CD4-positive, alpha-beta T cell (primary cell): ENCODE data around the gene RPLP2. TPM values are rescaled to one million over a fixed set of nuclear protein-coding genes. Genes with fewer than 3 reads are reported as not detected.

Source experiments
- ATAC-seq: fragments of 200-7000 bp; cut with Tn5 transposase; one replicate; pipeline ENCODE4 v1.10.0; 2022; ENCODE audit warnings: mild to moderate bottlenecking; ENCODE audit not compliant: poor library complexity
- CTCF ChIA-PET: fragments of 350-600 bp; sonication (Branson Sonifier 250); formaldehyde crosslinking; loops from one replicate; lab custom pipeline; 2021; ENCODE audit warnings: antibody characterized with exemption, inconsistent platforms; lab: Charles Lee
- POLR2A ChIA-PET: fragments of 350-600 bp; sonication (Branson Sonifier 250); formaldehyde crosslinking; loops from one replicate; lab custom pipeline; 2021; ENCODE audit warnings: antibody characterized with exemption, inconsistent platforms; lab: Charles Lee
- DNase-seq, 14 experiments: peaks; one replicate each; pipeline ENCODE4 v3.0.0-alpha.2; 2013 to 2020; ENCODE audit warnings: mixed read lengths in 2 of 14
- H3K27ac ChIP-seq, 2 donors: one replicate each; pipeline versions ENCODE4 v1.5.1 to v1.7.0; 2013; ENCODE audit warnings: low read length in 2 of 2, low read depth in 1 of 2, mild to moderate bottlenecking in 1 of 2
- H3K27me3 ChIP-seq, 2 experiments: 1 replicate in 1 of 2; 2 replicates in 1 of 2; pipeline versions ENCODE4 v1.6.1 to v1.7.0; 2013; ENCODE audit warnings: low read length in 2 of 2, control low read depth in 1 of 2, mild to moderate bottlenecking in 1 of 2, moderate library complexity in 1 of 2; ENCODE audit not compliant: insufficient read depth in 2 of 2, control insufficient read depth in 1 of 2
- H3K36me3 ChIP-seq: one replicate; pipeline ENCODE4 v1.6.1; 2013; ENCODE audit warnings: low read length, control low read depth; ENCODE audit not compliant: insufficient read depth
- H3K4me1 ChIP-seq: one replicate; pipeline ENCODE4 v1.6.1; 2013; ENCODE audit warnings: low read length, control low read depth; ENCODE audit not compliant: insufficient read depth
- H3K4me3 ChIP-seq: one replicate; pipeline ENCODE4 v1.5.1; 2013; ENCODE audit warnings: mild to moderate bottlenecking, low read length, moderate library complexity
- H3K9me3 ChIP-seq, 2 experiments: 1 replicate in 1 of 2; 2 replicates in 1 of 2; pipeline versions ENCODE4 v1.6.1 to v1.7.0; 2013; ENCODE audit warnings: low read length in 2 of 2, mild to moderate bottlenecking in 2 of 2, control low read depth in 1 of 2, moderate library complexity in 1 of 2; ENCODE audit not compliant: control insufficient read depth in 1 of 2, insufficient read depth in 1 of 2
- H3K27ac Mint-ChIP-seq: one replicate; pipeline ENCODE4 v1.8.0; 2020; ENCODE audit warnings: mixed read lengths
- H3K27me3 Mint-ChIP-seq: one replicate; pipeline ENCODE4 v1.8.0; 2021; ENCODE audit warnings: mixed read lengths
- H3K36me3 Mint-ChIP-seq: one replicate; pipeline ENCODE4 v1.8.0; 2021; ENCODE audit warnings: low read depth, mixed read lengths
- H3K4me1 Mint-ChIP-seq: one replicate; pipeline ENCODE4 v1.8.0; 2021; ENCODE audit warnings: low read depth, mixed read lengths
- H3K4me3 Mint-ChIP-seq: one replicate; pipeline ENCODE4 v1.8.0; 2020; ENCODE audit warnings: mild to moderate bottlenecking, mixed read lengths
- H3K9me3 Mint-ChIP-seq: one replicate; pipeline ENCODE4 v1.8.0; 2020; ENCODE audit warnings: mixed read lengths
- CTCF ChIP-seq: fragments of 200-600 bp; IDR thresholded peaks from one replicate; pipeline ENCODE4 v1.8.0; 2022; ENCODE audit warnings: antibody characterized with exemption, mild to moderate bottlenecking
- intact Hi-C, 2 experiments: fragments of 100-400 bp; cut with DNase I in 1 of 2; cut with micrococcal nuclease in 1 of 2; formaldehyde crosslinking; loops; one replicate each; pipeline versions ENCODE4 v1.15.1 to v1.9.0; 2023 to 2025; cut with DNase I, micrococcal nuclease
- total RNA-seq, 174 experiments: library from RNA in 2 of 174; stranded (reverse) in 2 of 174; gene quantifications; one replicate each; pipeline ENCODE4 v1.2.3 and lab custom pipeline; 2021 to 2026

RPLP2 gene
- total RNA-seq, 2 experiments from 2014 or later = 5,234 to 5,390 TPM

- Mint-ChIP-seq H3K4me3 (peak overlapping the region; percentile 25), H3K36me3 (peaks cover 34% of the 10 kb centered on the region), H3K9me3 (no peaks in the 10 kb centered on the region), H3K4me1 (peaks cover 31% of the 10 kb centered on the region), H3K27me3 (peaks cover 30% of the 10 kb centered on the region), H3K27ac (peak overlapping the region; percentile 27)
- POLR2A ChIA-PET = interaction anchor here (0.8 to 0.9 kb wide), 2 partner anchors 8 to 100 kb away, joined by 3 read pairs; no protein-coding TSS in a partner anchor
- ATAC-seq (no peak), DNase-seq (no peak)
- no peak for TF ChIP-seq CTCF
- Histone ChIP-seq H3K9me3 (peaks cover 0 to 27% of the 10 kb centered on the region in 2 experiments), H3K27me3 (peaks cover 27 to 32% of the 10 kb centered on the region in 2 experiments), H3K36me3 (peaks cover 34% of the 10 kb centered on the region), H3K27ac (no peak overlapping the region), H3K4me3 (no peak overlapping the region), H3K4me1 (peaks cover 59% of the 10 kb centered on the region)
- CTCF ChIA-PET = no interaction called here
- intact Hi-C loops = no loop called here
Measured at GRCh38 chr11:824942-825341, 15.2 kb downstream of the RPLP2 start.

- Mint-ChIP-seq H3K4me3 (peak overlapping the region; percentile 25), H3K36me3 (peaks cover 32% of the 10 kb centered on the region), H3K4me1 (peaks cover 28% of the 10 kb centered on the region), H3K9me3 (no peaks in the 10 kb centered on the region), H3K27me3 (peaks cover 36% of the 10 kb centered on the region), H3K27ac (peak overlapping the region; percentile 27)
- ChIA-PET CTCF (no interaction called here), POLR2A (interaction anchor here (0.8 to 10.0 kb wide), 3 partner anchors 9 to 100 kb away, joined by 3 to 71 read pairs (median 3); partner anchors contain the start of genes POLR2L and TSPAN4)
- Histone ChIP-seq H3K9me3 (peaks cover 0 to 32% of the 10 kb centered on the region in 2 experiments), H3K27ac (no peak overlapping the region), H3K4me3 (no peak overlapping the region), H3K36me3 (peaks cover 34% of the 10 kb centered on the region), H3K4me1 (peaks cover 60% of the 10 kb centered on the region), H3K27me3 (peaks cover 33 to 38% of the 10 kb centered on the region in 2 experiments)
- no peak for DNase-seq
- intact Hi-C loops = no loop called here
- ATAC-seq = no peak
- no peak for TF ChIP-seq CTCF
Measured at GRCh38 chr11:825366-826226, 15.8 kb downstream of the RPLP2 start.

GRCh38 chr11:826227-826621 is 16.5 kb downstream of the RPLP2 start:
- Histone ChIP-seq H3K27me3 (peaks cover 40 to 44% of the 10 kb centered on the region in 2 experiments), H3K27ac (no peak overlapping the region), H3K4me1 (peaks cover 60% of the 10 kb centered on the region), H3K36me3 (peaks cover 31% of the 10 kb centered on the region), H3K9me3 (peaks cover 0 to 33% of the 10 kb centered on the region in 2 experiments), H3K4me3 (no peak overlapping the region)
- peaks cover 22% of the 10 kb centered on the region for H3K4me1 Mint-ChIP-seq
- ATAC-seq (no peak), DNase-seq (no peak)
- H3K36me3 Mint-ChIP-seq = peaks cover 28% of the 10 kb centered on the region
- H3K9me3 Mint-ChIP-seq = no peaks in the 10 kb centered on the region
- POLR2A ChIA-PET = interaction anchor here (10.0 kb wide), 1 partner anchor 16 kb away, joined by 71 read pairs; the partner anchor contains the start of genes POLR2L and TSPAN4
- peak overlapping the region; percentile 73 for H3K4me3 Mint-ChIP-seq
- CTCF ChIA-PET = no interaction called here
- intact Hi-C loops = no loop called here
- no peak overlapping the region for H3K27ac Mint-ChIP-seq
- TF ChIP-seq CTCF = no peak
- H3K27me3 Mint-ChIP-seq = peaks cover 36% of the 10 kb centered on the region
